MM.1S (cell line): ENCODE data around the gene CAPZA2.

ENCODE experiments used
- DNase-seq: peaks from one replicate; pipeline ENCODE4 v3.0.0-alpha.2; 2015
- H2AFZ ChIP-seq: fragments of 300-600 bp; sonication (generic); 2 replicates; pipeline ENCODE4 v1.6.0; 2016; ENCODE audit warnings: antibody characterized with exemption, low read length
- H3F3A ChIP-seq: fragments of 300-600 bp; sonication (generic); 2 replicates; pipeline ENCODE4 v1.6.1; 2016; ENCODE audit warnings: mild to moderate bottlenecking, antibody characterized with exemption, low read length, moderate library complexity, mixed read lengths; ENCODE audit not compliant: insufficient read depth
- H3K27ac ChIP-seq: fragments of 300-600 bp; sonication (generic); 2 replicates; pipeline ENCODE4 v1.5.1; 2016; ENCODE audit warnings: mild to moderate bottlenecking, low read length
- H3K27me3 ChIP-seq: fragments of 300-600 bp; sonication (generic); replicated peaks from 2 replicates; pipeline ENCODE4 v1.6.0; 2016; ENCODE audit warnings: low read length; ENCODE audit not compliant: insufficient read depth
- H3K36me3 ChIP-seq: fragments of 300-600 bp; sonication (generic); replicated peaks from 2 replicates; pipeline ENCODE4 v1.6.1; 2016; ENCODE audit warnings: mild to moderate bottlenecking, low read length, mixed read lengths; ENCODE audit not compliant: insufficient read depth
- H3K4me1 ChIP-seq: fragments of 300-600 bp; sonication (generic); 2 replicates; pipeline ENCODE4 v1.6.1; 2016; ENCODE audit warnings: low read length, mixed read lengths
- H3K4me2 ChIP-seq: fragments of 300-600 bp; sonication (generic); 2 replicates; pipeline ENCODE4 v1.6.0; 2016; ENCODE audit warnings: low read depth, low read length
- H3K4me3 ChIP-seq: fragments of 300-600 bp; sonication (generic); 2 replicates; pipeline ENCODE4 v1.5.1; 2016; ENCODE audit warnings: low read length, mixed read lengths
- H3K79me2 ChIP-seq: fragments of 300-600 bp; sonication (generic); 2 replicates; pipeline ENCODE4 v1.6.1; 2016; ENCODE audit warnings: mixed run types, low read length, mixed read lengths
- H3K9ac ChIP-seq: fragments of 300-600 bp; sonication (generic); 2 replicates; pipeline ENCODE4 v1.6.1; 2016; ENCODE audit warnings: low read length, mixed read lengths
- H3K9me2 ChIP-seq: fragments of 300-600 bp; sonication (generic); replicated peaks from 2 replicates; pipeline ENCODE4 v1.6.1; 2016; ENCODE audit warnings: mild to moderate bottlenecking, low read length, mixed read lengths; ENCODE audit not compliant: insufficient read depth
- H3K9me3 ChIP-seq: fragments of 300-600 bp; sonication (generic); replicated peaks from 2 replicates; pipeline ENCODE4 v1.6.1; 2016; ENCODE audit warnings: mild to moderate bottlenecking, low read length, mixed read lengths; ENCODE audit not compliant: insufficient read depth
- H4K20me1 ChIP-seq: fragments of 300-600 bp; sonication (generic); 2 replicates; pipeline ENCODE4 v1.6.1; 2016; ENCODE audit warnings: mild to moderate bottlenecking, low read length, moderate library complexity, mixed read lengths; ENCODE audit not compliant: insufficient read depth
- EZH2 ChIP-seq: fragments of 300-600 bp; sonication (generic); optimal IDR thresholded peaks from 2 replicates; pipeline ENCODE3; 2017; ENCODE audit warnings: low read depth, mild to moderate bottlenecking, antibody characterized with exemption, low read length, mixed read lengths
- EZH2phosphoT487 ChIP-seq: fragments of 300-600 bp; sonication (generic); IDR thresholded peaks from 2 replicates; pipeline ENCODE4 v1.6.1; 2018; ENCODE audit warnings: antibody characterized with exemption, low read length
- TF ChIP-seq, protein P1 (sequence below): fragments of 300-600 bp; sonication (generic); IDR thresholded peaks from 2 replicates; pipeline ENCODE4 v1.5.1; 2016; ENCODE audit warnings: antibody characterized with exemption, low read length, mixed read lengths

The CAPZA2 gene

DNA sequence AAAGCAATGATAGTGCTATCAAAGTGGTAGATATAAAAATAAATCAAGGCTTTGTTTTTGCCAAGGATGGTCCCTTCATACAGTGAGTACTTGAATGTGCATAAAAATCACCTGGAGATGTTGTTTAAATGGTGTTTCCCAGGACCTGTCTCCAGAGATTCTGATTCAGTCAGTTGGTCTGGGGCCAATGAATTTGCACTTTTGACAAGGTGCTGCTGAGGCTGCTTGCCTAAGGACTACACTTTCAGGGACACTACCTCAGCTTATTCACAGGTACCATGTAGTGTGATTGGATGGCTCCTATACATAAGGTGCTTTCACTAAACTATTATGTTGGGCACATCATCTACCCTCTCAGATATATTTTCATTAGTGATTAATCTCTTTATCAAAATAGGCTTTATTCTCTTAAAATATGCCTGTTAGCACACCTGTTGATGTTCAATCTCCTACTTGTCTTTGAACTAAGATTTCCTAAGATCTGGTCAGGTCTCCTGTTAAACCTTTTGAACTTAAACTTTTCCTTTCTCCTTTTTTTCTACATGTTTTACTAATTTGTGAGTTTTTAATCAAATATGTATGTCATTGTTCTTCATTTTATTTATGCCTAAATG lies 24.3 kb downstream of the CAPZA2 start:
- peaks cover 7% of the 10 kb centered on the region for H3K36me3 ChIP-seq
- no peak overlapping the region for H3K4me2 ChIP-seq

DNA sequence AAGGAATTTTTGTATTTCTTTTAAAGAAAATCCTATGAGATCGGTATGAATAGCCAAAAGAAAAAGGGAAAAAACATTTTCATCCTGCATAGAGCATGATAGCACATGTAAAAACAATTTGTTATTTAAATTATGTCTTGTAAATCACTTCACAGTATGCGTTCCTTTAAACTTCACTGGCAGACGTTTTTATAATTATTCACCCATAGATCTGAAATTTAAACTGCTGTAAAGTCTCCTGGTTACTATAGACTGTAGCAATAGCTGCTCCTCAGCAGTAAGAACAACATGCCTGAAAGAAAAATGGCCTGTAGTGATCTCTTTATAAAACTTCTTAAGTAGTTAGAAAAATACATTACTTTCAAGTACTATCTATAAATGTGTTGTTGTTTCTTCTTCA lies 26.5 kb downstream of the CAPZA2 start:
- Histone ChIP-seq H3K4me1 (no peaks in the 10 kb centered on the region), H3K9me2 (no peaks in the 10 kb centered on the region), H3K4me2 (no peak overlapping the region), H4K20me1 (peaks cover 31% of the 10 kb centered on the region), H3K4me3 (no peak overlapping the region), H3K36me3 (peaks cover 10% of the 10 kb centered on the region), H3K9ac (no peak overlapping the region), H3K79me2 (peaks cover 86% of the 10 kb centered on the region), H3K27me3 (no peaks in the 10 kb centered on the region), H3F3A (no peaks in the 10 kb centered on the region), H2AFZ (no peak overlapping the region), H3K27ac (no peak overlapping the region), H3K9me3 (no peaks in the 10 kb centered on the region; the same call in 1 of the 2 replicates)
- no peak for DNase-seq
- TF ChIP-seq EZH2phosphoT487: no peak
- TF ChIP-seq EZH2: no peak
- TF ChIP-seq, protein P1, sequence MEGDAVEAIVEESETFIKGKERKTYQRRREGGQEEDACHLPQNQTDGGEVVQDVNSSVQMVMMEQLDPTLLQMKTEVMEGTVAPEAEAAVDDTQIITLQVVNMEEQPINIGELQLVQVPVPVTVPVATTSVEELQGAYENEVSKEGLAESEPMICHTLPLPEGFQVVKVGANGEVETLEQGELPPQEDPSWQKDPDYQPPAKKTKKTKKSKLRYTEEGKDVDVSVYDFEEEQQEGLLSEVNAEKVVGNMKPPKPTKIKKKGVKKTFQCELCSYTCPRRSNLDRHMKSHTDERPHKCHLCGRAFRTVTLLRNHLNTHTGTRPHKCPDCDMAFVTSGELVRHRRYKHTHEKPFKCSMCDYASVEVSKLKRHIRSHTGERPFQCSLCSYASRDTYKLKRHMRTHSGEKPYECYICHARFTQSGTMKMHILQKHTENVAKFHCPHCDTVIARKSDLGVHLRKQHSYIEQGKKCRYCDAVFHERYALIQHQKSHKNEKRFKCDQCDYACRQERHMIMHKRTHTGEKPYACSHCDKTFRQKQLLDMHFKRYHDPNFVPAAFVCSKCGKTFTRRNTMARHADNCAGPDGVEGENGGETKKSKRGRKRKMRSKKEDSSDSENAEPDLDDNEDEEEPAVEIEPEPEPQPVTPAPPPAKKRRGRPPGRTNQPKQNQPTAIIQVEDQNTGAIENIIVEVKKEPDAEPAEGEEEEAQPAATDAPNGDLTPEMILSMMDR: no peak

More for the DNA sequence above, 24.3 kb downstream of the CAPZA2 start:
- Histone ChIP-seq H3K27me3 (no peaks in the 10 kb centered on the region), H3F3A (no peaks in the 10 kb centered on the region), H3K79me2 (peaks cover 90% of the 10 kb centered on the region), H3K27ac (no peak overlapping the region), H3K9me2 (no peaks in the 10 kb centered on the region), H3K9ac (no peak overlapping the region), H3K9me3 (no peaks in the 10 kb centered on the region; the same call in 1 of the 2 replicates), H2AFZ (no peak overlapping the region), H3K4me3 (no peak overlapping the region), H3K4me1 (no peaks in the 10 kb centered on the region), H4K20me1 (peaks cover 50% of the 10 kb centered on the region)
- TF ChIP-seq, protein P1: no peak
- TF ChIP-seq EZH2phosphoT487 (no peak), EZH2 (no peak)
- DNase-seq: no peak

DNA sequence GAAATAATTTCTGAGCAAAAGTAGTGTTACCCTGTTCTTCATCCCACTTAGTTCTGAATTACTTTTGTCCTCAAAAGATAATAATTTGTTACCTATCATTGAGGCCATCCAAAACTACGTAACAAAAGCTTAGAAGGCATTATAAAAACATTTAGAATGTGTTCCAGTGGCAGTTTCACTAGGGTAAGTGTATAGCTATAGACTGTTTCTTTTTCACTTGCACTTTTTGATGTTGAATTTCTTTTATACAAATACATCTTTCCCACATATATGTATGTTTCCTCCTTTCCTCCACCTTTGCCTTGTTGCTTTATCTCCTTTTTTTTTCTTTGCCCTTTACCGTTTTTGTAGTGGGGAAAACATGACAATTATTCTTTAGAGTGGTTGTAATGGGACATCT lies 33.5 kb downstream of the CAPZA2 start:
- Histone ChIP-seq H3K9ac (no peak overlapping the region), H3K36me3 (peaks cover 6% of the 10 kb centered on the region), H3K4me3 (no peak overlapping the region), H3K79me2 (peaks cover 69% of the 10 kb centered on the region), H3K27me3 (no peaks in the 10 kb centered on the region), H3K4me2 (no peak overlapping the region), H4K20me1 (peaks cover 7% of the 10 kb centered on the region; the same call in 1 of the 2 replicates), H3K9me3 (no peaks in the 10 kb centered on the region), H2AFZ (no peak overlapping the region), H3K4me1 (0 out of 2 replicates have a peak, but pooled peaks cover 4% of the 10 kb centered on the region), H3F3A (no peaks in the 10 kb centered on the region), H3K9me2 (no peaks in the 10 kb centered on the region), H3K27ac (no peak overlapping the region)
- TF ChIP-seq EZH2 (no peak), EZH2phosphoT487 (no peak)
- TF ChIP-seq, protein P1: no peak
- DNase-seq: no peak
